GM12878 (cell line): Measurements from ENCODE around the gene PRDM16.

Experiments used
- NRF1 ChIP-seq: conservative IDR thresholded peaks from 2 replicates; pipeline ENCODE4 v1.6.1; 2011; ENCODE audit warnings: mild to moderate bottlenecking, low read depth, low read length, improper control_type of control experiment
- POLR2AphosphoS5 ChIP-seq: IDR thresholded peaks from 2 replicates; pipeline ENCODE4 v1.6.1; 2011; ENCODE audit warnings: mild to moderate bottlenecking, low read length, inconsistent platforms
- RCOR1 ChIP-seq: conservative IDR thresholded peaks from 2 replicates; pipeline ENCODE4 v1.6.1; 2012; ENCODE audit warnings: low read depth, low read length, improper control_type of control experiment
- SREBF1 ChIP-seq: IDR thresholded peaks from 2 replicates; pipeline ENCODE4 v1.6.1; 2012; ENCODE audit warnings: mild to moderate bottlenecking, low read length
- TF ChIP-seq, protein P1 (sequence below): IDR thresholded peaks from 2 replicates; pipeline ENCODE4 v1.6.1; 2012; ENCODE audit warnings: low read depth, low read length, improper control_type of control experiment

DNA sequence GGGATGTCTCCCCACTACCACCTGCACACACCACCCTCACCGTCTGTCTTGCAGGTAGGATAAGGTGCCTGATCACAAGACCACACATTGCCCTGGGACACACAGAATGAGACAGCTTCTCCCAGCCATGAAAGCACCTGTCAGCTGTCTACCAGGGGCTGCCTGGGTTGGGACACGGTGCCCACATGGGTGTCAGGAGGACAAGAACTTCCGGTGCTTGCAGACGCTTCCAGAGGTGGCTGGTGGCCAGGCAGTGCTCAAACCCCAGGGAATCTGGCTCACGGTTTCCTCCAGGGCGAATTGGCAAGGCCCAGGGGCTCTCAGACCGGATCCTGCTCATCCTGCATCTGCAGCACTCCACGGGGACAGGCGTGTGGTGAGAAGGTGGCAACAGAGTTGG is 202.9 kb downstream of the PRDM16 start:
- TF ChIP-seq NRF1, result no peak
- TF ChIP-seq POLR2AphosphoS5, result no peak
- TF ChIP-seq SREBF1, result no peak
- TF ChIP-seq, protein P1, sequence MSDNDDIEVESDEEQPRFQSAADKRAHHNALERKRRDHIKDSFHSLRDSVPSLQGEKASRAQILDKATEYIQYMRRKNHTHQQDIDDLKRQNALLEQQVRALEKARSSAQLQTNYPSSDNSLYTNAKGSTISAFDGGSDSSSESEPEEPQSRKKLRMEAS, result no peak
- TF ChIP-seq RCOR1, result no peak
